AG10803 (cell line): Measurements from ENCODE around the gene DNAJC1.

Experiments
- DNase-seq: peaks from one replicate; pipeline ENCODE4 v3.0.0; 2010; ENCODE audit warnings: low read depth
- H3K4me3 ChIP-seq: 2 replicates; pipeline ENCODE4 v1.5.1; 2011; ENCODE audit warnings: mild to moderate bottlenecking, low read length, control low read depth
- TF ChIP-seq, protein P1 (sequence below): conservative IDR thresholded peaks from 2 replicates; pipeline ENCODE4 v1.5.1; 2011; ENCODE audit warnings: mild to moderate bottlenecking, low read length, control low read depth, inconsistent platforms

The DNAJC1 gene

GRCh38 chr10:21797533-21797932 lies 206.0 kb downstream of the DNAJC1 start:
- no peak for DNase-seq
- no peak overlapping the region for H3K4me3 ChIP-seq
- TF ChIP-seq, protein P1, sequence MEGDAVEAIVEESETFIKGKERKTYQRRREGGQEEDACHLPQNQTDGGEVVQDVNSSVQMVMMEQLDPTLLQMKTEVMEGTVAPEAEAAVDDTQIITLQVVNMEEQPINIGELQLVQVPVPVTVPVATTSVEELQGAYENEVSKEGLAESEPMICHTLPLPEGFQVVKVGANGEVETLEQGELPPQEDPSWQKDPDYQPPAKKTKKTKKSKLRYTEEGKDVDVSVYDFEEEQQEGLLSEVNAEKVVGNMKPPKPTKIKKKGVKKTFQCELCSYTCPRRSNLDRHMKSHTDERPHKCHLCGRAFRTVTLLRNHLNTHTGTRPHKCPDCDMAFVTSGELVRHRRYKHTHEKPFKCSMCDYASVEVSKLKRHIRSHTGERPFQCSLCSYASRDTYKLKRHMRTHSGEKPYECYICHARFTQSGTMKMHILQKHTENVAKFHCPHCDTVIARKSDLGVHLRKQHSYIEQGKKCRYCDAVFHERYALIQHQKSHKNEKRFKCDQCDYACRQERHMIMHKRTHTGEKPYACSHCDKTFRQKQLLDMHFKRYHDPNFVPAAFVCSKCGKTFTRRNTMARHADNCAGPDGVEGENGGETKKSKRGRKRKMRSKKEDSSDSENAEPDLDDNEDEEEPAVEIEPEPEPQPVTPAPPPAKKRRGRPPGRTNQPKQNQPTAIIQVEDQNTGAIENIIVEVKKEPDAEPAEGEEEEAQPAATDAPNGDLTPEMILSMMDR: no peak

DNA sequence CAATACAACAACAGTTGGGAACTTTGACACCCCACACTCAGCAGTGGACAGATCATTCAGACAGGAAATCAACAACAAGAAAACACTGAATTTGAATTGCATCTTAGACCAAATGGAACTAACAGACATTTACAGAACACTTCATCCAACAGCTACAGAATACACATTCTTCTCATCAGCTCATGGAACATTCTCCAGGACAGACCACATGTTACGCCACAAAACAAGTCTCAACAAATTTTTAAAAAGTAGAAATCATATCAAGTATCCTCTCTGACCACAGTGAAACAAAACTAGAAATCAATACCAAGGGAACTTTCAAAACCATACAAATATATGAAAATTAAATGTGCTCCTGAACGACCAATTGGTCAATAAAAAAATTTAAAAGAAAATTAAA lies 212.3 kb downstream of the DNAJC1 start:
- no peak for DNase-seq
- no peak overlapping the region for H3K4me3 ChIP-seq
- TF ChIP-seq, protein P1: no peak

GRCh38 chr10:21776883-21777282 lies 226.6 kb downstream of the DNAJC1 start:
- TF ChIP-seq, protein P1: no peak
- H3K4me3 ChIP-seq: no peak overlapping the region
- DNase-seq: no peak

DNA sequence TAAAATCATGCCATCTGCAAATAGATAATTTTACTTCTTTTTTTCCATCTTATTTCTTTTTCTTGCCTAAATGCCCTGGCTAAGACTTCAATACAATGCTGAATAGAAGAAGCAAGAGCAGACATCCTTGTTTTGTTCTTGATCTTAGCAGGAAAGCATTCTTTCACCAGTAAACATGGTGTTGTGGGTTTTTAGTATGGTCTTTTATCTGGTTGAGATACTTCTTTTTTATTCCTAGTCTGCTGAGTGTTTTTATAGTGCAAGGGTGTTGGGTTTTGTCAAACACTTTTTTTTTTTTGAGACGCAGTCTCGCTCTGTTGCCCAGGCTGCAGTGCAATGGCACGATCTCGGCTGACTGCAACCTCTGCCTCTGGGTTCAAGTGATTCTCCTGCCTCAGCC lies 232.3 kb downstream of the DNAJC1 start:
- DNase-seq: no peak
- TF ChIP-seq, protein P1: no peak
- no peak overlapping the region for H3K4me3 ChIP-seq

- no peak for DNase-seq
- no peak overlapping the region for H3K4me3 ChIP-seq
- TF ChIP-seq, protein P1: no peak
Observed at GRCh38 chr10:21769041-21769440, 234.5 kb downstream of the DNAJC1 start.

- TF ChIP-seq, protein P1: no peak
- no peak overlapping the region for H3K4me3 ChIP-seq
Observed at GRCh38 chr10:21764466-21765189, 238.9 kb downstream of the DNAJC1 start.

DNA sequence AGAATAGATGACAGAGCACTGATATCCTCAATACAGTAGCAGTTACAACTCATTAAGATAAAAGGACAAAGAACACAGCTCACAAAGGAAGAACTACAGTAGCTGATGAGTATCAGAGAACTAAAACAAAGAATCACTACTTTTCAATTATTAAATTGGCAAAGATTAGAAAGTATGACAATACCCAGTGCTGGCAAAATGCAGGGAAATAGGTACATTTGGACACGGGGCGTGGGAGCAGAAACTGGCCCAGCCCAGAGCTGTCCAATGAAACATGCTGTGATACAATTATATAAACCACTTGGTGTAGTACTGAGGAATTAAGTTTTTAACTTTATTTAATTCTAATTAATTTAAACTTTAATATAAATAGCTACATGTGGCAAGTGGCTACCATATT lies 243.2 kb downstream of the DNAJC1 start:
- TF ChIP-seq, protein P1: no peak
- H3K4me3 ChIP-seq: no peak overlapping the region
- DNase-seq: no peak

More at GRCh38 chr10:21764466-21765189, 238.9 kb downstream of the DNAJC1 start:
- no peak for DNase-seq
